ENCODE measurements around the gene NUDT14. TPM values are rescaled to one million over a fixed set of nuclear protein-coding genes. Genes with fewer than 3 reads are reported as not detected.

Gene NUDT14
- total RNA-seq, 6 experiments from 2014 or later: 9.0 to 27.4 (median 11.4) TPM

- intact Hi-C loops (cut with DNase I): no loop called here
- H3K27ac ChIP-seq: no peak overlapping the region
Observed at GRCh38 chr14:105132921-105133654, 48.0 kb downstream of the NUDT14 start.

GRCh38 chr14:105131241-105131640, 49.9 kb downstream of the NUDT14 start:
- ATAC-seq: no peak
- Histone ChIP-seq H3K36me3 (no peaks in the 10 kb centered on the region), H3K4me3 (no peak overlapping the region), H3K9me3 (no peaks in the 10 kb centered on the region), H3K27me3 (no peaks in the 10 kb centered on the region), H3K4me1 (no peaks in the 10 kb centered on the region), H3K27ac (no peak overlapping the region)
- intact Hi-C loops (cut with DNase I): no loop called here
- 51% methylated on average over 2 of the region's 2 CpGs for WGBS (ENCODE audit: insufficient coverage, low coverage, low lambda C conversion rate, missing lambda C conversion rate)
- TF ChIP-seq POLR2A (IDR thresholded peaks at IDR 0.05) (no peak), CTCF (IDR thresholded peaks at IDR 0.05) (no peak)
- no peak for DNase-seq

More at GRCh38 chr14:105132921-105133654, 48.0 kb downstream of the NUDT14 start:
- Histone ChIP-seq H3K36me3 (no peaks in the 10 kb centered on the region), H3K9me3 (no peaks in the 10 kb centered on the region), H3K4me3 (no peak overlapping the region), H3K27me3 (no peaks in the 10 kb centered on the region), H3K4me1 (no peaks in the 10 kb centered on the region)
- ATAC-seq (no peak), DNase-seq (no peak)
- TF ChIP-seq CTCF (IDR thresholded peaks at IDR 0.05): no peak
- TF ChIP-seq POLR2A (IDR thresholded peaks at IDR 0.05): no peak
- 46% methylated on average over 4 of the region's 4 CpGs for WGBS (ENCODE audit: insufficient coverage, low coverage, low lambda C conversion rate, missing lambda C conversion rate)

GRCh38 chr14:105128059-105128458, 53.1 kb downstream of the NUDT14 start:
- WGBS (ENCODE audit: insufficient coverage, low coverage, low lambda C conversion rate, missing lambda C conversion rate): 40% methylated on average over 4 of the region's 5 CpGs
- H3K27me3 ChIP-seq: no peaks in the 10 kb centered on the region

GRCh38 chr14:105126981-105127329, 54.2 kb downstream of the NUDT14 start:
- DNase-seq (no peak), ATAC-seq (no peak)
- no peak for TF ChIP-seq POLR2A (IDR thresholded peaks at IDR 0.05)
- TF ChIP-seq CTCF (IDR thresholded peaks at IDR 0.05): no peak
- Histone ChIP-seq H3K27ac (no peak overlapping the region), H3K27me3 (no peaks in the 10 kb centered on the region), H3K4me1 (no peaks in the 10 kb centered on the region), H3K9me3 (no peaks in the 10 kb centered on the region), H3K36me3 (no peaks in the 10 kb centered on the region), H3K4me3 (no peak overlapping the region)
- intact Hi-C loops (cut with DNase I): no loop called here
- 52% methylated on average over 5 of the region's 9 CpGs for WGBS (ENCODE audit: insufficient coverage, low coverage, low lambda C conversion rate, missing lambda C conversion rate)

More at GRCh38 chr14:105128059-105128458, 53.1 kb downstream of the NUDT14 start:
- H3K9me3 ChIP-seq: no peaks in the 10 kb centered on the region
- TF ChIP-seq POLR2A (IDR thresholded peaks at IDR 0.05) (no peak), CTCF (IDR thresholded peaks at IDR 0.05) (no peak)
- H3K4me1 ChIP-seq: no peaks in the 10 kb centered on the region
- H3K27ac ChIP-seq: no peak overlapping the region
- DNase-seq: no peak
- H3K4me3 ChIP-seq: no peak overlapping the region
- H3K36me3 ChIP-seq: no peaks in the 10 kb centered on the region
- intact Hi-C loops (cut with DNase I): no loop called here
- no peak for ATAC-seq
